Measurements from ENCODE around the gene ST8SIA2.

ST8SIA2 gene

DNA sequence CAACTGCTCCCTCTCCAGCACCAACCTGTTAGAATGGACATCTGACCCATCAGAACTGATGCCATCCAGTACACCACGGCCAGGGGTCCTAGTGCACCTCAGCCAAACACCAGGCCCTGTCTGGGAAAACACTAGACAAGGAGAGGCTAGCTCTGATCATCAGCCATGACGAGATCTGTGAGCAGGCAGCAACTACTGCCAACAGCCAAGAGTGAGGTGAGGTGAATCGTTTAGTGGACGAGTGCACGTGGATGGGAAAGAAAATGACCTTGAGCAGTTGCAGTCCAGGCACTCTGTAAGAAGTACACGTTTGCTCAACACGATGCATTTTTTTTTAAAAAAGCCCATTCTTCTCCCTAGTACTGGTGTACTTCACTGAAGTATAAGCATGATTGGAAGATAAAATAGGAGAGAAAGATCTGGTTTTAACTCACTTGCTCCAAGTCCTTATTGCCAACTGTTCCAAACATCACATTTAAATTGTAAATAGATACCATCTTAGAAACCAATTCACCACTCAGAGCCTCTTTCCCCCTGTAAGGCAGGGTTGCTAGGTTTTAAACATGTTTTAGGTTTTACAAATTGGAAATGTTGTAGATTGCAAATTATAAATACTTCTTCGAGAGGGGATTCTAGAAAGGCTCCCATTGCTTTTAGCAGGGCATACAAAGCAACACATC is 5.7 kb downstream of the ST8SIA2 start:
- DNase-seq (ENCODE audit: low read depth), result no peak

DNA sequence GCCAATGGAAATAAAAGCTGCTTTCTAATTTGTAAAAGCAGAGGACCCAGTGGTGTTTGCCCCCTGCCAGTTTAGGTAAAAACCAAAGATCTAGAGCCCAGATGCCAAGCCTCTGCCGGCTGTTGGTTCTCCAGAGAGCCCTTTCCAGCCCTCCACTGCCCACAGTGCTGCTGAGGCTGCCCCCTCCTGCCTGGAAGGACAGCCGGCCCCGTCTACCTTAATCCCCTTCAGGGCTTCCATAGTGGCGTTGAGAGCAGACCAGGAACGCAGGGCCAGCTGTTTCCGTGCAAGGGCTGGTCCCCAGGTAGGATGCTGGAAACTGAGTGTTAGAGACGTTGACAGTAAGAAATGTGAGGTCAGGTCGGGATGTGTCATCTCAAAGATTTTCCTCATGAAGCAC is 6.9 kb downstream of the ST8SIA2 start:
- DNase-seq (ENCODE audit: low read depth), result no peak

GRCh38 chr15:92400980-92401787 is 7.5 kb downstream of the ST8SIA2 start:
- DNase-seq (ENCODE audit: low read depth), result no peak

- no peak for DNase-seq (ENCODE audit: low read depth)
Measured at GRCh38 chr15:92402751-92403150, 9.1 kb downstream of the ST8SIA2 start.

GRCh38 chr15:92405942-92406341 is 12.3 kb downstream of the ST8SIA2 start:
- no peak for DNase-seq (ENCODE audit: low read depth)

- DNase-seq (ENCODE audit: low read depth), result no peak
Measured at GRCh38 chr15:92407321-92407720, 13.6 kb downstream of the ST8SIA2 start.

GRCh38 chr15:92407916-92408315 is 14.2 kb downstream of the ST8SIA2 start:
- no peak for DNase-seq (ENCODE audit: low read depth)

DNA sequence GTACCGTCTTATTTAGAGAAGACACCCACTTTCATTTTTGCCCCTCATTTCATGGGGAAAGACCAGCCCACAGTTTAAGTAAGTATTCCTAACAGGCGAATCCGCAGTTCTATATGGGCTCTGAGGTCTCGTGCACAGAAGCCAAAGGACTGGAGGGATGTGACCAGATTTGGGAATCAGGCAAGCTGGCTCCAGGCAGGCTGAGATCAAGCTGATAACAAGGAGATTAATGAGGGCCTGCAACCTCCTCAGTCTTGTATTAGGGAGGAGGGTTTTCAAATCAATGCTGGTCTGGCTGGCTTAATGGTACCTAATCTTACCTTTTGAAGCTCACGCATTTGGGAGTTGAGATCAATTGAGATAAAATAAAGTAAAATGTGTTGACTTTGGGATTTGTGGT is 15.3 kb downstream of the ST8SIA2 start:
- DNase-seq (ENCODE audit: low read depth), result no peak

DNA sequence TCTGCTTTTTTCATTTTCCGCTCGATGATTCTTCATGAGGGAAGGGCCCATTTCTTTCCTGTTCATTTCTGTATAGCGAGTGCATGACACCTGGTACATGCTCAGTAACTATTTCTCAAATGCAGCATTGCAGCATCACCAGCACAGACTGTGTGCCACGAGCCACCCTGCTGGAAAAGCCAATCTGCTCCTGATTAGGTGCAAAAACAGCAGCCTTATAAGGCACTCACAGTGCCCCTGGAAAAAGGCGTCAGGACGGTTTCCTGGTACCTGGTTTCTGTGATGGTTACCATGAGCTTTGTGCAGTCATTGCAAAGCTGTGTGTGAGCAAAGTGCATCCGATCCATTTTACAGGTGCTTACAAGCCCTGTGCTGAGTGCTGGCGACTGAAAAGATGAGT is 15.8 kb downstream of the ST8SIA2 start:
- DNase-seq (ENCODE audit: low read depth), result no peak

GRCh38 chr15:92410537-92410936 is 16.9 kb downstream of the ST8SIA2 start:
- DNase-seq (ENCODE audit: low read depth), result no peak

- DNase-seq (ENCODE audit: low read depth), result no peak
Measured at GRCh38 chr15:92411256-92411655, 17.6 kb downstream of the ST8SIA2 start.

DNA sequence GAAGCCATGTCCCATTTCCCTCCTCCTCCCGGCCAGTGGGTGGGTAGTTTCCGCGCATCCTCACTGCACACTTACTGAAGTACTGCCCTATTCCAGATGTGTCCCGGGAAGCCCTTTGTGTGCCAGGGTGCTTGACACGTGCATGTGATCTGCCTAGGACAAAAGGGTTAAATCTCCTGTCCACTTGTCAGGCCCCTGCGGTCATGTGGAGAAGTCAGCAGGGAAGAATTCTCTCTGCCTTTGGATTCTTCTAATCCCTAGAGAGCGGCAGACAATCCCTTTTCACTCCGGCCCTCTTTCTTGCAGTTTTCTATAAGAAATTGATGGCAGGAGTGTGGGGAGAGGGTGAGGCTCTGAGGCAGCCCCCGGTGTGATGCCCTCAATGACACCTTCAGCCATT is 19.8 kb downstream of the ST8SIA2 start:
- no peak for DNase-seq (ENCODE audit: low read depth)

GRCh38 chr15:92415639-92416297 is 22.1 kb downstream of the ST8SIA2 start:
- DNase-seq (ENCODE audit: low read depth), result no peak

- DNase-seq (ENCODE audit: low read depth), result no peak
Measured at GRCh38 chr15:92416557-92416956, 22.9 kb downstream of the ST8SIA2 start.

DNA sequence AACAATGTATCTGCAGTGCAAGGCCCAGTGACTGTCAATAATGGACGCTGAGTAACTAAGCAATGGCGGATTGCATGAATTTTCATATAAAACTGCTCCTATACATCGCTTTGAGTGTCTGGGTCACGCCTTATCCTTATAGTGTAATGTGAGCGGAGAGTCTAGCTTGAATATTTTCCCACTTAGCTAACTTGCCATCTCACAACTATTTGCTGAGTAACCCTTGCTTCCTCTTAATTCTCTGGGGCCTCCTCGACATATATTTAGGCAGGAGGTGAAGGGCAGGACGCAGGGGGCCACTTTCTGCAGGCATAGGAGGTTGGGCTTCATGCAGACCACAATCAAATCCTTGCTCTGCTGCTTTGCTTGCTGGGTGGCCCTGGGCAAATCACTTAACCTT is 24.0 kb downstream of the ST8SIA2 start:
- DNase-seq (ENCODE audit: low read depth), result no peak

DNA sequence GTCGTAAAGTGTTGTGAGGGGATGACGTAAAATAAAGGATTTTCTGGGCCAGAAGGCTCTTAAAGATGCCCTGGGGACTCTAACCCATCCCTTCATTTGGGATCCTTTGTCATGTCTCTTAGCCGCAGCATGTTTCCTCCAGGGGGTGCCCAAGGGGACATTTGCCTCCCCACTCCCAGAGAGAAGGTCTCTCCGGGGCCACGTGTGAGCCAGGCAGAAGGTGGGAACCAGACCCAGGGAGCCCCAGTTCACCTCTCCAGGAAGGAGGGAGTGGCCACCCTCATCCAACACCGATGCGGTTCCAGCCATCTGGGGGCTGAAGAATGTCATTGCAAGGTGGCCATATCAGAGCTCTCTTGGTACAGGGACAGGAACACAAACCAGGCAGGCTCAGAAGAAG is 25.2 kb downstream of the ST8SIA2 start:
- DNase-seq (ENCODE audit: low read depth), result no peak

GRCh38 chr15:92421976-92422375 is 28.3 kb downstream of the ST8SIA2 start:
- no peak for DNase-seq (ENCODE audit: low read depth)

DNA sequence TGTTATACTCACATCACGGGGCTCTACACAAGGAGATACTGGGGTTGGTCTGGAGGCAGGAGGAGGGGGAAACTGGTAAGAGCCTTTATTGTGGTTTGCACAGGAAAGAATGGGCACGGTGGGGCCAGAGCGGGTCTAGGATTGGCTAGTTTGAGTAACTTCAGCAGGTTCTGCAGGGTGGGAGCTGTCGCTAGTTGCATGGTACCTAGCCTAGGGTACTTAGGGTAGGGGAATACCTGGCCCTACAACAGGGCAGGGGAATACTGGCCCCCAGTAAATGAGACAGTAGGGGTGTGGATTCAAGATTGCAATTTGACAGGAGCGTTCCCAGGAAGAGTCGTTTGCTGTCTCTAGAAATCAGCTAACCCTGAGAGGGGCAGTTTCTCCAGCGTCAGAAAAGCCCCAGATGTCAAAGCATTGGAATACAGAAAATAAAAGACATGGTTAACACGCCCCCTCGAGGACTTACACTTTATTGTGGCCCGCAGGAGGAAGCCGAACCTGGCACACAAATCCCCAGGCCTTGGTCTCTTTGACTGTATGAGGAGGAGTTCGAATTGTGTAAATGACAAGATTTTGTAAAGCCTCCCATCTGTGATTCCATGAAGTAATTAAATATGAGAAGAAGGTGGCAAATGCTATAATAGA is 32.0 kb downstream of the ST8SIA2 start:
- no peak for DNase-seq (ENCODE audit: low read depth)

- DNase-seq (ENCODE audit: low read depth), result peak; percentile 69
Measured at GRCh38 chr15:92429378-92430068, 35.8 kb downstream of the ST8SIA2 start.

GRCh38 chr15:92430069-92430440 is 36.4 kb downstream of the ST8SIA2 start:
- DNase-seq (ENCODE audit: low read depth), result no peak

GRCh38 chr15:92435145-92435544 is 41.5 kb downstream of the ST8SIA2 start:
- no peak for DNase-seq (ENCODE audit: low read depth)

DNA sequence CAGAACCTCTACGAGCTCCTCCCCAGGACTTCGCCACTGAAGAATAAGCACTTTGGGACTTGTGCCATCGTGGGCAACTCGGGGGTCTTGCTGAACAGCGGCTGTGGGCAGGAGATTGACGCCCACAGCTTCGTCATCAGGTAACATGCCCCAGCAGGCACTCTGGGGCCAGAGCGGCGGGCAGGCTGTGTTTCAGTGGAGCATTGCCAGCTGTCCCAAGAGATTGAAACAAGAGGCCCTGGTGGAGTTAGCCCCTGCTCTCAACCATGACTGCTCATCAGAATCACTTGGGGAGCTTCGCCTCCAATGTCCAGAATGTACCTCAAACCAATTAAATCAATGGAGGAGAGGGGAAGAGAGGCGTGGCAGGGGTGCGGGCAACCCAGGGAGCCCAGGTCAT is 44.8 kb downstream of the ST8SIA2 start:
- no peak for DNase-seq (ENCODE audit: low read depth)
